ENCODE results near the gene KDM5C.
"Not testable (repeated sequence)": the region's sequence is repeated elsewhere in the genome, so short reads cannot be mapped to it uniquely, and the experiment has no call there.

The KDM5C gene

DNA sequence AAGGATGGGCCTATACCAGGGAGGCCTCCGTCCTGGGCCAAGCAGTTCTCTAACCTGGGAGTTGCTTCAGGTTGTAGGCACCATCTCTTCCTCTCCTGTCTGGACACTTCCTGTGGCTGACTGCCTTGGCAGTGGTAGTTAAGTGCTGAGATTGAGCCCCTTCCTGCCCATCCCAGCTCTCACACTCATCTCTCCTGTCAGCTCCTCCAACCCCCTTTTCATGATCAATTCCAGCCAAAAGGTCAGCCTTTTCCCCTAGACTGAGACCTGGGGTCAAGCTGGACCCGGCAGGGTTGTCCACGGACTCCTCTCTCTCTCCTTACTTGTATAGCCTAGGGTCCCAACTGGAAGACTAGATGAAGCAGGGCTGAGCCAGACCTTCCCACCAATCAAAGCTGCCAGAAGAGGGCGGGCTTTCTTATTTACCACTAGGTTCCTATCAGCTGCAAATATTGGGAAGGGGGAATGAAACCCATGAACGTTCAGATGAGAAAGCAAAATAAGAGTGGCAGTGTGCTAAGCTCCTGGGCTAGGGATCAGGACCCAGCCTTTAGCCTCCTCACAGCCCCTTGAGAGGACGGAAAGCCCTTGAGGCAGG is 34.5 kb downstream of the KDM5C start:
- DNase-seq (ENCODE audit: low spot score) = no peak

DNA sequence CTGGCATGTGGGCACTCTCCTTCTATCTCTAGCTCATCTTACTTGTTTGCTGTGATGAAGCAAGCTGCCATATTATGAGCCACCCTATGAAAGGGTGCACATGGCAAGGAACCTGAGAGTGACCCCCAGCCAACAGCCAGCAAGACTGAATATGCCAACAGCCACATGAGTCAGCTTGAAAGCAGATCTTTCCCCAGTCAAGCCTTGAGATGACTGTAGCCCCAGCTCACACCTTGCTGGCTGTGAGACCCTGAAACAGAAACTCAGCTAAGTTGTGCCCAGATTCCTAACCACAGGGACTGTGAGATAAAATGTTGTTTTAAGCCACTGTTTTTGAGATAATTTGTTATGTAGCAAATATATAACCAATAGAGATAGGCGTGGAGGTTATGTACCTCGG is 36.2 kb downstream of the KDM5C start:
- DNase-seq (ENCODE audit: low spot score) = no peak

DNA sequence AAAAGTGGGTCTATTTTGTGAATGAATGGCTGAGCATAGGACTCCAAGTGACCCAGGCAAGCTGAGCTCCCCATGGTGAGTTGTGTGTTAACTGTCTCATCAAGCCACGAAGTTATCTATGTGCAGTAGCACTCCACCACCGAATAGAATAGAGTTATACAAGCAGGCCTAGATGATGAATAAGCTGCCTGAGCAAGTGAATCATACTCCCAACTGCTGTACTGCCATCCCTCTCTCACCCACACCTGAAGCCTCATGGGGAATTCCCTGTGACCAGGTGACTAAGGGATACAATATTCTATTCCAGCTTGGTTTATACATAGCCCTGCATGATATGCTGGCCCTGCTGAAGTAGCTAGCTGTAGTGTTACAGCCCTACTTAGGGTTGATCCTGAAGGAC is 38.7 kb downstream of the KDM5C start:
- DNase-seq (ENCODE audit: low spot score) = peak; percentile 3

DNA sequence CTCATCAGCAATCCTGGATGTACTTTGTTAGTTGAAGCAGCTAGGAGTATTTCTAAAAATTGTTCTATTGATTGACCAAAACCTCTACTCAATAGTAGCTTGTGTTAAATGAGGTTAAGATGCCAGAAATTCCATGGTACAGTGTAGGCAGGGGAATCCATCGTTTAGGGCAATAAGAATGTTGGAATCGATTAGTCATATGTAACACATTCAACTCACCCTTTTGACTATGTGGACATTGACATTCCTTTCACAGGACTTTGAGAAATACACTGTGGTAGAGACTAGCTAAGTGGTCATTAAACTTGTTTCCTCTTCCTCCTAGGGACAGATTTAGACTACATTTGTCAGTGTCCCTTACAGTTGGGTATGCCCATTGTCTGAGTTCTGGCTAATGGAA is 40.2 kb downstream of the KDM5C start:
- DNase-seq (ENCODE audit: low spot score) = no peak

DNA sequence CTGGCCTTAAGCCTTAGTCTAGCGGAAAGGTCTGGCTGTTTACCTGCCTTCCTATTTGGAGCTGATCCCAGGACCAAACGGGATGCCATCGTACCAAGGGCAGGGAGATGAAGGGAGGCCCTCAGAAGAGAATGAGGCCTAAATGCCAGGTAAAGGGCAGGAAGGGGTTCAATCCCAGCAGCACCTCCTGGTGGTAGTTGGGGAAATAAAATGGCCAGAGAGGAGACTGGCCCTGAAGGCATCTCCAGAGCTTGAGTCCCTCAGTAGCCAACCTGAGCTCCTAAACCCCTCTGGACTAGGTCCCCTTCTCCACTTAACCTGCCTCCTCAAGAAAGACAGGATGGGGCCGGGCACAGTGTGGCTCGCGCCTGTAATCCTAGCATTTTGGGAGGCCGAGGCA is 53.7 kb downstream of the KDM5C start:
- no peak for DNase-seq (ENCODE audit: low spot score)

DNA sequence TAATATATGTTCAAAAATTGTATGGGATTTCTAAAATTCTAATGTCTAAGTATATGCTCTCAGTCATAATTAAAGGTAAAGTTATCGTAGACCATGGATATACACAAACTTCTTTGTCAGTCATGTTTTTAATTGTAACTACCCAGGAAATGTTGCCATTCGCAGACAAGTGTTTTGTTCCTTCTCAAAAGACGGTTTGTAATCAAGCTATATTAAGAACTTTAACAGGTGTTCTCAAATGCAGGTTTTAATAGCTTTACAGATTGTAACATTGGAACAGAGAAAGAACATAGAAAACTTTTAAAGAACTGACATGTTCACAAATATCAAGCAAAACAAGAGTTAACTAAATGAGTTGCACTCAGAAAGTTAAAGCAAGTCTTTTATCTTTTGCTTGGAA is 58.9 kb downstream of the KDM5C start:
- no peak for DNase-seq (ENCODE audit: low spot score)

DNA sequence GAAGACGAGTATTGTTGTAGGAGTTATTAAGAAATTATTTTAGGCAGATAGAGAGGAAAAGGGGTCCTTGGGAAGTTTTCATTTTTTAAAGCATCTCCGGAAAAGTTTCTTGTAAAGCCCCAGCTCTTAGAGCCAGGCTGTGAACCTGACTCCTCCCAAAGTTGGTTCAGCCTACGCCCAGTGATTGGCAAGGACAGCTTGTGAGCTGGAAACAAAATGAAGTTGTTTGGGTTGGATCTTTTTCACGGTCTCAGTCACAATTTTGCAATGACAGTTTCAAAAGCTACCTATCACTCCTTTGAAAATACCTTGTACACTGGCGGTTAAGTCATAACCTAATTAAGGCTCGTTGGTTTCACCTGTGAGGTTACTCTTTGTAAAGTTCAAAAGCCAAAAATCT is 60.4 kb downstream of the KDM5C start:
- DNase-seq (ENCODE audit: low spot score) = not testable (repeated sequence)

DNA sequence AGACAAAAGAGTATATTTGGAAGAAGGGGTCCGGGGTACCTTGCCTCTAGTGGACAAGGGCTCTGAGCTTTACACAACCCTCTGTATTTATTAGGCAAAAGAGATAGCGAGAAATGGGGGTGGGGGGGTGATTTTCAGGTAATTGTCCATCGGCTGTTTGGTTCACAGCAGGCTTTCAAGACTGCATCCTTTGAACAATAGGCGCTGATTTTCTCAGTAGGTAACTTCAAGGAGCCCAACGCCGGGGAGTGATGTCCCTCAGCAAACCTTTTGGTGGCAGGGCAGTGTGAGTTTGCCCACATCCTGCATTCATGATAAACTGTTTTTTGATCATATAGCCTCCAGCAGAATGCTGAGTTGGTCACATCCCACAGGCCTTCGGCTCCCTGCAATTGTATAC is 61.6 kb downstream of the KDM5C start:
- DNase-seq (ENCODE audit: low spot score) = no peak

DNA sequence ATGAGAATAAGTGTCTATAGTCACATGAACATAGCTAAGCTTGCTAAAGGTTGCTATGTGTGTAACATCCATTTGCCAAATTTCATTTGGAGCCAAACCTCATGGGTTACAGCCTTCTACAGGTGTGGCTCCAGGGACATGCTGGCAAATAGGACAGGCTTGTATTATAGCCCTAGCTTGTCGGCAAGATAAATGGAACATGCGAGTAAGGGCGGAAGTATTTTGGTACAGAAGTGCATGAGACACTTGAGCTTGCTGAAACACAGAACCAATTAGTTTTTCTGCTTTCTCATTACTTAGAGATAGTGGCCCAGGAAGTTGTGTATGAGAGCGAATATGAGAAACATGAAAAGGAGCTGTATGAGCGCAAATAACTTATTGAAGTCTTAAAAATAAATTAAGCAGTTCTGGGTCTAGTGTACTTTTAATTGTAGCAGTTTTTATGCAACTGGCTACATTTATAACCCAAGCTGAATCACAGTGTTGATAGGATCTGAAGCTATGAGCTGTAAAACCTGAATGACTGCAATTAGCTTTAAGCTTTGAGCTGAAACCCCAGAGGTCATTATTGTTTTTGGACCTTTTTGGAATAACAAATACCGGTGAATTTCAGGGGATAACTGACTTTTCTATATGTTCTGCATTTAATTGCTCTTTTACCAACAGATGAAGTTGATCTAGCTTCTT is 64.6 kb downstream of the KDM5C start:
- no peak for DNase-seq (ENCODE audit: low spot score)

DNA sequence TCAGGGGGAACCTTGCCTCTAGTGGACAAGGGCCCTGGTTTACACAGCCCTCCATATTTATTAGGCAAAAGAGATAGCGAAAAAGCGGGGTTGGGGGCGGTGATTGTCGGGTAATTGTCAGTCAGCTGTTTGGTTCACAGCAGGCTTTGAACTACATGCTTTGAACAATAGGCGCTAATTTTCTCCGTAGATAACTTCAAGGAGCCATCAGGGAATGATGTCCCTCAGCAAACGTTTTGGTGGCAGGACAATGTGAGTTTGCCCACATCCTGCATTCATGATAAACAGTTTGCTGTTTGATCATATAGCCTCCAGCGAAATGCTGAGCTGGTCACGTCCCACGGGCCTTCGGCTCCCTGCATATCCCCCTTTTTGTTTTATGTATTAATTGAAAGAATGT is 65.8 kb downstream of the KDM5C start:
- no peak for DNase-seq (ENCODE audit: low spot score)

DNA sequence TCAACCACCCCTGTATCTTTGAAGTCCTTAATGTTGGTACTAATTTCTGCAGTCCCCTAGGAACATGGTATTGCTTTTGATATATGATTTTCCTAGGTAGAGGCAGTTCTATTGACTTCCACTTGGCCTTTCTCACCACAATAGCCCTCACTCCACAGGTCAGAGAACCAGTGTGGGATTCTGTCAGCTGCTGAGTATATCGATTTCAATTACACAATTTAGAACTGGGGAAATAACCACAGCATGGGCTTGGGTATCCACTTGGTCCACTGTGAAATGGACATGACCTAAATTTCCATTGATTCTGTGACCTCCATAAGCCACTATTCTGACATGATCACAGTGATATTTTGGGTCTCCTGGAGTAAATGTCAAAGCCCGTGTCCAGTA is 68.8 kb downstream of the KDM5C start:
- DNase-seq (ENCODE audit: low spot score) = no peak

DNA sequence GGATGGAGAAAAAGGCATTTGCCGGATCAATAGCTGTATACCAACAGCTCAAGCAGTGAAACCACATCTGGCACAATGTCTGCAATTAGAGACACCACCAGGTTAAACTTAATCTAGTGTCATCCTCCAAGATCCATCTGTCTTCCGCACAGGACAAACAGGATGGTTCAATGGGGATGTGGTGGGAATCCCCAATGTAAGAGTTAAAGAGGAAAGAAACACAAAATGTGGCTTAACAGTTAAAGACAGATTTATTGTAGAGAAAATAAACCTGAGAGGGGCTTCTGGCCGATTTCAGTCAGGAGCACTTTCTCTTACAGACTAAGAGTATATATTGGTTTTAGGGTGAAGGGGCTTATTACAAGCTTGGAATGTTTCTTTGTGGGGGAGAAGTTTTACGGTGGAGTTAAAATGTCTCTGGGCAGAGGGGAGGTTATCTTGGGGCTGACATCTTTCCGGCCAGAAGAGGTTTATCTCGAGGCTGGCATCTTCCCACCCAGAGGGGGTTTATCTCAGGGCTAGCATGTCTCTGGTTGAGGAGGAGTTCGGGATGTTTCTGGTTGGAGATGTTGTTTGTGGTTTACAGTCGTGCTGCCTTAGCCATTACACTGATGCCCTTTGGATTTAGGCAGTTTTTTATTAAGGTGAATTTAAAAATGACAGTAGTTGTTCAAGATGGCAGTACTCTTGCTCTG is 69.3 kb downstream of the KDM5C start:
- DNase-seq (ENCODE audit: low spot score) = no peak

DNA sequence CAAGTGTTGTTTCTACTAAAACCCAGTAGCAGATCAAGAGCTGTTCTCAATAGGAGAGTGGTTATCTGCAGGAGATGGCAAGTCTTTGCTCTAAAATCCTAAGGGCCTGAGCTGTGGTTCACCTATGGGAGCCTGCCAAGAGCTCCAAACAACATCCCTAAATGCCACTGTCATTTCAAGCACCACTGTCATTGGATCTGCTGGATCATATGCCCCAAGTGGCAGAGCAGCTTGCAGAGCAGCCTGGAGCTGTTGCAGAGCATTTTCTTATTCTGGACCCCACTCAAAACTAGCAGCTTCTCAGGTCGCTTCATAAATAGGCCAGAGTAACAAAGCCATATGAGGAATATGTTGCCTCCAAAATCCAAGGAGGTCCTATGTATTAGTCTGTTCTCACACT is 71.4 kb downstream of the KDM5C start:
- no peak for DNase-seq (ENCODE audit: low spot score)
